GM19240 (cell line): Measurements from ENCODE around the gene DICER1.

Experiments used
- DNase-seq: peaks from one replicate; pipeline ENCODE4 v3.0.0; 2011; ENCODE audit warnings: low spot score; ENCODE audit not compliant: insufficient read length

Gene DICER1

DNA sequence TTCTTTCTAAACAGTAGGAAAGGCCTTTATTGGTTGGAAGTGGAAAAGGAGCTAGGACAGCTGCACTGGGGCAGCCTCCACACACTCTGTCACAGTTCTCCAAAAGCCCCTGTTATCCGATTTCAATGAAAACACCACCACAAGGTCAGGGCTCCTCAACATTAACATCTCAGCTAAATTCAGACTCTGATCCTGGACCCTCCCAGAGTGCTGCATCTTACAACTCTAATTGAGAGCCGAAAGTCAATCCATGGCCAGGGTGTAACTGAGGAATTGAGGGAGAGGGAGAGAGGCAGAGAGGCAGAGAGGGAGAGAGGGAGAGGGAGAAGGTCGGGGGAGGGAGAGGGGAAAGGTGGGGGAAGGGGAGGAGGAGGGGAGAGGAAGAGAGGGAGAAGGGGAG lies 32.1 kb downstream of the DICER1 start:
- DNase-seq: no peak

DNA sequence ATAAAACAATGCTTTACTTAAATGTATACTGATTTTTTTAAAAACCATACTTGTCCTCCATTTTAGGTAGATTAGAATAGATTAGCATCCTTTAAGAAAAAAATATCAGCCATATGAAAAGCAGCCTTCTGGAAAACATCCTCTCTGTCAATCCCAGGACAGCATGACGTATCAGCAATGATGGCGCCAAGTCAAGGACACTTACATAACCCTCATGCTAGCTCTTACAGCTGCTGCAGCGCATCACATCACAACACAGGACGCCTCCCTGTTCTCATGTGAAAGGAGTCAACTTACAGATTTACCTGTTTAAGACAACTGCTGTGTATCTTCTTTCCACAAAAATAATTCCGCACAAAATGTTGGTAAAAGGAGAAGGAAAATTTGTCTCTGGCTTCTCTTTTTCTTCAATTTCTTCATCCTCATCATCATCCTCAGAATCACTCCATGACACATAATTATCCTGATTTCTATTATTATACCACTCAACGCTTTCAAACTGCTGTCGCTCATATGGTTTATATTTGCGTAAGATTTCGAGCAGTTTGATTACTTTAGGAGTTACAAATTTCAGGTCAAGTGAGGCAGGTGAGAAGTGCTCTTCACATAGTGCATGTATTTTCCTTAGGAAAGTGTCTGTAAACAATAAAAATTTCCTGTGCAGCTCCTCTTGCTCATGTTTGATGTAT lies 33.3 kb downstream of the DICER1 start:
- no peak for DNase-seq

DNA sequence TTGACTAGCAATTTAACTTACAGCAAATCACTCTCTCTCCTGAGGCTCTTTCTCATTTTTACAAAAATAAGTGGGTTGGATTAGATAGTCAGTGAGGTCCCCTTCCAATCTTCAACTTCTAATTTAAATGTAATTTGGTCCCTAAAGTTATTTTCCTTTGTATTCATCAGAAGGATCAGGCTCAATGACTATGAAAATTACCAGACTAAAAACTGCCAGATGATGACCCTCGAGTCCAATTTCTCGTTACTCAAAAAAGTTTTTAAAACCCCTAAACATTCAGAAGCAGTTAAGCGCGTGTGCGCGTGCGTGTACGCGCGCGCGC lies 34.7 kb downstream of the DICER1 start:
- no peak for DNase-seq

DNA sequence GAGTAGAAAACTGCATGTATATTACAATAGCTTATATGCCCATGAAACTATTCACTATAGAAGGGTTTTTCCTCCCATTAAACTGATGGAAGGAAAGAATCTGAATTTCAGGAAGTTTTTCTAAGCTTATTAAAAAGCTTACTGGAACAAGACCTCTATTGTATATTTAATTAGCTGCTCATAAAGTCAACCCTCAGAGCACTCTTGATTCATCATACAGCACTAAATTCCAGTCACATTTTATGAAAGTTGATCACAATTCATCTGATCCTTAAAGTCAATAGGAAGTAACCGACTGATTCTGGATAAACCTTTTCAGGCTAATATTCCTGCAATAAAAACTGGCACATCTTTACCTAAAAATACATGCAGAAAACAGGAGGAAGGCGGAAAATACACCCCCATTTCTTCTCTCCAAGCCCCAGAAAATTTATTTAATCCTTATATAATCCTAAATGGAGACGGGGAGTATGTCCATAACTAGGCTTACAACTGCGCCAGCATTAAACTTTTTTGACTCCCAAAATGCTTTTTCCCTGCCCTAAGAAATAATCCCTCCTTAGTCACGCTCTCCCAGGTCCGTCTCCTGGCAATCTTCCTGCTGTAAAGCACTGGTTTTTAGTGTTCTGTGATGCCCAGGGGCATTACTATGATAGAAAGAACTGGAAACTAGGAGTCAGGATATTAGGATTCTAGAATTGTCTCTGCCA lies 35.3 kb downstream of the DICER1 start:
- DNase-seq: no peak

DNA sequence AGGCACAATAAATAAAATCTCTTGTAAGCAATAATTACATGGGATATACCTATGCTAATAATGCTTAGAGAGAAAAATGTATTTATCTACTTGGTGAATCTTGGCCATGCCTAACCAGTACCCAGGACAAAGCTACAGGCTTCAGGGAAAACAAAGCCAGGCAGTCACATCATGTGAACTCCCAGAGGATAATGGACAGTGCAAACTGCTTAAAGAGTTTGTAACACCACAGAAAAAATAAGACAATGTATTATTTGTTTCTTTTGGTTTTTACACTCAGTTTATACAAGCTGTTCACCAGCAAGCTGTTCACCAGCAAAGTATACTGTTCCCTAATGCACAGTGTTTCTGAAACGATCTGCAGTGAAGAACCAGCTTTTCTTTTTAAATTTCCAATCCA lies 38.0 kb downstream of the DICER1 start:
- no peak for DNase-seq

DNA sequence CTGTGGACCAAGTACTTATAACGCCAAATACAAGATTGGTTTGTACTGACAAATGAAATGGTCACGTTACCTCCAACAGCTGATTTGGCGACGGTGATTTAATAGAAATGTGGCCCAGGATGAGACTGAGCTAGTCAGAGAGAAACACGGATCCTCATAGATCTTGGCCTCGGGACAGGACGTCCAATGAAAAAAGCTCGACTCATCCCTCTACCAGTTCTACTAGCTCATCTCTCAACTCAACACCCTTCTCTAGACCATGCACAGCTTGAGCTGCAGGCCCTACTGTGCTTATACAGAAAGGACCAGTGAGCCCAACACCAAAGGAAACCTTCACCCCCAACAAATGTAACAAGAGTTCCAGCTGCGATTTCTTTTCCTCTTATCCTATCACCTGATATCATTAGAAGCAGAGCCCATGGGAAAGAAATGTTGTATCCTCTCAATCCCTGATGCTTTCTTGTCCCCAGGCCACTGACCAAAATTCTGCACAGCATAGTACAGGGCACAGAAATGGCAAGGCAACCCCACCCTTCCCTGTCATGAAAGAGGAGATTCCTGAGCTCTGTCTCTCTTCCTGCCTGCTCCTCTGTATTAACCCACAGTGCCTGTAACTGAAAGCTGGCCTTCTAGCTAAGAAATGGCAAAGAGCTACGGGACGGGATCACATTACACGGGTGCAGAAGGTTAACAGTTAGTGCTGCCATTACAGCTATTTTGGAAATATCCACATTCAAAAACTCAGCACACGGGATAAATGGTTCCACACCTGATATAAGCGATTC lies 39.2 kb downstream of the DICER1 start:
- DNase-seq: no peak

DNA sequence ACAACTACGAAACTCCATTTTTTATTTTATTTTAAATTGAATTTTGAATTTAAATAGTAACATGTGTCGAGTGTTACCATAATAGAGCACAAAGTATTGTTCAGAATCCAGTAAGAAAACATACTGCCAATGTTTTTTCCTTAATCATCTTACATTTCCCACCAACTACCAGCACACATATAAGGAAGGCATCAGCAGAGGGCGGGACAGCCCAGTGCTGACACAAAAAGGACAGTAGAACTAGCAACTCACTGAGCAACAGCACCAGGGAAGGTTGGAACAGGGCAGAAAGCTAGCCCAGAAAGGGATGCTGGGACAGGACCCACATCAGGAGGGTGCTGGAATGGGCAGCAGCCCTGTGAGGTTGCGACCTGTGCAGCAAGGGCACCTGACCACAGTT lies 43.9 kb downstream of the DICER1 start:
- no peak for DNase-seq

DNA sequence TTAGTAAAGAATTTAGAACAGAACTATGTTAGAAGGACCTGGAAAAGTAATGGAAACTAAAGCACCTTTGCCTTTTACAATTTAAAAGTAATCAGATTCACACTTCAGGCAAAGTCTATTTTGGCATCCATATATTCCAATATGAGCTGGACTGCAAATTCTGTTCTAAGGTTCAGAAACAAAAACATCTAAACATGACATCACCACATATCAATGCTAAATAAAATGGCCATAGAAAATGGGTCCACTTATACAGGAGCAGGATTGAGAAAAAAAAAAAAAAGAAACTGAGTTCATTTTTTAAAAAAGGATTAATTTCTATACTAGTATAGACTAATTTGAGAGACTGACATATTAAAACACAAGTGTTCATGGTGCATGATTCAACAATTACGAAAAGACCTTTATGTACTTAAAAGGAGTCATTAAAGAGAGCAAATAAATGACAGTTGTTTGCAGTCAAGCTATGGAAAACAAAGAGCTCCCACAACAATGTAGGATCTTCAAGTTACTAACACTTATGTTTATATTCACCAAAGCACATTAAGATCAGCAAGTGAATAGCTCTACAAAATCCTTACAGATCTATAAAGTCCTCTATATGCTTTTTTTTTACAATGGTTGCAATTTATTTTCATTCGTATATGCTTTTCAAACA lies 45.7 kb downstream of the DICER1 start:
- no peak for DNase-seq

DNA sequence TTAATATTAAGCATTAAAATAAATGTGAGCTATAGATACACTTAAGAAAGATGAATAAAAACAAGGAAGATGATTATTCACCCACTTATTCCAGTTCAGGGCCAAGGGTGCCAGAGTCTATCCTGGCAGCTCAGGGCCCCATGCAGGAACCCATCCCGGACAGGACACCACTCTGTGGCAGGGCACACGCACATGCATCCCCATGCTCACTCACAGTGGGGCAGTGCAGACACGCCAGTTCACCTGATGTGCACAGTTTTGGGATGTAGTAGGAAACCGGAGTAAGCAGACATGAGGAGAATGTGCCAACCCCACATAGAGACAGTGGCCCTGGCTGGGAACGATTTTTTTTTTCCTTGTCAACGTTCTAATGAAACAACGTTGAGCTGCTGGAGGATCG lies 47.2 kb downstream of the DICER1 start:
- no peak for DNase-seq

DNA sequence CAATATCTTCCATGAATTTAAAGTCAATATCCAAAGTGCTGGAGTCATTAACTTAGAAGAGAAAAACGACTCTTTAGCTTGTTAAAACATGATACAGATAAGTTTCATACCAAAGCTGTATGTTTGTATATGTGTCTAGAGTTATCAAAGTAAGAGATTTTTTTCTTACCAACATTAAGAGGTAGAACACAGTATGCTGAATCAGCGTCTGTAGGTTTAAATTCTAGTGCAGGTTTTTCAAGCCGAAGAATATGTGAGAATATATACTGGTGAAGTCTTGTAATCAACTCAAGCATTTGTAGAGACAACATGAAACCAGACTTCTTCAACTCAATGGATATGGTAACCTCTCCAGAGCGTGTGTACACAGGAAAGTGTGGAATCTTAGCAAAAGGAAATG lies 49.6 kb downstream of the DICER1 start:
- DNase-seq: no peak

DNA sequence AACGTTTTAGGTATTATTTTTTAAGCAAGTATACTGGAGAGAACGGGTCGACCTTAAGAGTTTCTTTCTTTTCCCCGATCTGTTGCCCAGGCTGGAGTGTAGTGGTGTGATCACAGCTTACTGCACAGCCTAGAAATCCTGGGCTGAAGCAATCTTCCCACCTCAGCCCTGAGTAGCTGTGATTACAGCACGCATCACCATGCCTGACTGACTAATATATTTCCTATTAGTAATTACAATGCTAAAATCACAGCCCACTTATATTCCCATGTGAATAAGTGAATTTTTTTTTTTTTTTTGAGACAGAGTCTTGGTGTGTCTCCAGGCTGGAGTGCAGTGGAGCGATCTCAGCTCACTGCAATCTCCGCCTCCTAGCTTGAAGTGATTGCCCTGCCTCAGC lies 50.4 kb downstream of the DICER1 start:
- DNase-seq: no peak

DNA sequence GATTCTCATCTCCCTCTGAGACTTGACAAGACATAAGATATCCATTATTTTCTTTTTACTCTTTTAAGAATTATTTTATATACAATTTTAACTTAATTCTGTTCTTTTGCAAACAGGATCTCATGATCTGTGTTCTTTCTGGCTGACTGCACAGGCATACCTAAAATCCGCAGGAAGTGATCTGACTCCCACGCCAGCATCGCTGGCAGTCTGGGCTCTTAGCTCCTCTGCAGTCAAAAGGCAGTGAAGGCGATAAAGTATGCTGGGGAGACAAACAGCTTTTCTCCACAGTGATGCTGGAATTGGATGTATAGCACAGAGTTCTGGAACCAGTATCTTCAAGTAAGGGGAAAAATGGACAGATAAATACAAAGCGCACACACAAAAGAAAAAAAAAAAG lies 52.4 kb downstream of the DICER1 start:
- no peak for DNase-seq

DNA sequence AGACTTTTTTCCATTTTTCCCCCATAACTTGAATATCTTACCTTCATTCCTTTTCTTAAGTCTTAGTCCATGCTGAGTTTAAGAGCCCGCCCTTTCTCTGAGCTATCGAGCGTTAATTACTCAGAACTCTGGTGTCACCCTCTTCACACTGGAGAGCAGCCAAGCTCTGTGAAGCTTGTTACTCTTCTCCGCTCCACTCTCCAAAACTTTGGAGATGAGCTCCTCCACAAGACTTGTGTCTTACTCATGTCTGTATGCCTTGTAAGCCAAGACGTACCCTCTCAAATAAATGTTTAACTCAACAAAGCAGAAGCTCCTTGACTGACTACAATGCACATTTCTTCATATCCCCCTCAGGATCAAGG lies 54.7 kb downstream of the DICER1 start:
- DNase-seq: no peak

DNA sequence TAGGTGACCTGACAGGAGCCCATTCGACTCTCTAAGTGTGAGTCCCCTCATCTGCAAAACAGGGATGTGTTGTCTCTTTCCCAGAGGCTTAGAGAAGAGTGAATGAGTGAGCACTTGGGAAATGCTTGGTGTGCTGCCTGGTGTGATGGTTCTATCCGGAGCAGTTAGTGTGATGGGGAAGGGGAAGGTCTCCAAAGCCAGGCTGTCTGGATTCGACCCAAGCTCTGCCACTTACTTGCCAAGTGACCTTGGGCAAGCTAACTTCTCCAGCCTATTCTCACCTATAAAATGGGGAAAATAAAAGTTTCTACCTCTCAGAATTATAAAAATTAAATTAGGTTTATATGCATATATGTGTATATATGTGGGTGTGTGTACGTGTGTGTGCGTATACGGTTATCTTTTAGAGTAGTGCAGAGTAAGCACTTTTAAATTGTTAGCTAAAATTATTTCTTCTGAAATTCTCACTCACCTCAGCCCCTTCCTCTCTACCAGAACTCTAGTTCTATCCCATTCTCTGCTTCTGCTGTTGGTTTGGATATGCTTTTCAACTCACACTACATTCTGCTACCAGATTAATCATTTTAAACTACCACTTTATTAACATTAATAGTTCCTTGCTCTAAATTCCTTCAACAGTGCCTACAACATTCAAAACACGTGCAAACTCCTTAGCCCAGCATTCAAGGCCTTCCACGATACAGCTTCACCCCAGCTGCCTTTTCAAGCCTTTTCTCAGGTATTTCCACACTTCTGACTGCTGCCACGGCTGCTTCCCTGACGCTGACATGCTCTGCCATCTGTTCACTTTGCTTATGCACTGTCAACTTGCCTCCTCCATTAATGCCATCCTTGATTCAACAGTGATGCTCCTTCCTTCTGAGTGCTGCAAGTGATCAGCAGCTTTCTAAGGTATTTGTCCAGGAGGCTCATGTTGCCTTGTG lies 55.3 kb downstream of the DICER1 start:
- DNase-seq: no peak

DNA sequence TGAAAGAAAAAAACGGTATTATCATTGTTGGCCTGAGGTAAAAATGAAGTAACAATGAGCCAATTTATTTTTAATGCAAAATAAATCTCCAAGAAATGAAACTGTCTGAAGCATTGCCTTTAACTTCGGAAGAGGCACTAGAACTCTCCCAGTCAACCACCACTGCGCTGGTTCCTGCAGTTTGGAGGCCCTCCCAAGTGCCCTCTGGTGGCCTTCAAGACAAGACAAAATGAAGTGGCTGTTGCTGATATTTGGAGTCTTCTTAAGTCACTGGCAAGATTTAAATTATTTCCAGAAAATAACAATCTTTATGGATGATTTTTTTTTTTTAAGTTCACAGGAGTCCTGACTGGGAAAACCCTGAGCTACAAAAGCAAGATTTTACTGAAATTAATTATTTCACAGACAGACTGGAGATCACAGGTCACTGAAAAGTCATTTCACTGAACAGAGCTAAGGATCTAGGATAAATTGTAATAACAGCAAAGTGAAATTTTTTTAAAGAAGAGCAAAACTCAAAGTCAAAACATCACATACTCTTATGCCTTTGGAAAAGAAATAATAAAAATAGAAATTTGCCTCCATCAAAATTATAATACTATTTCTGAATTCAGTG lies 58.2 kb downstream of the DICER1 start:
- DNase-seq: no peak

DNA sequence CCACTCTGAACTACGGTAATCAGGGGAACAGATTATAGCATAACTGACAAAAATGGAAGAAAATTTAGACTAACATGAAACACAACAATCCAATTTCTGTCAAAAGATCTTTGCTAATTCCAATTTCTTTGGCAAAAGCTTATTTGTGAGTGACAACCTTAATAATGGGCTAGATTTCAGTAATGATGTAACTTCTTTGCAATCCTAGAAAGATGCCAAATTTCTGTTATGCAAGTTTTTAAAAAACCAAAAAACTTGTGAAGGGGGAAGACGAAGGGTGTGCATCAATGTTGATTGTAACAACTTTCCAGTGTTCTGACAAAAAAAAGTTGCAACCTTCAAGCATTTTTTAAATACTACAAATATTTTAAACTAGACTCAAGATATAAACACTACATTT lies 59.9 kb downstream of the DICER1 start:
- no peak for DNase-seq

DNA sequence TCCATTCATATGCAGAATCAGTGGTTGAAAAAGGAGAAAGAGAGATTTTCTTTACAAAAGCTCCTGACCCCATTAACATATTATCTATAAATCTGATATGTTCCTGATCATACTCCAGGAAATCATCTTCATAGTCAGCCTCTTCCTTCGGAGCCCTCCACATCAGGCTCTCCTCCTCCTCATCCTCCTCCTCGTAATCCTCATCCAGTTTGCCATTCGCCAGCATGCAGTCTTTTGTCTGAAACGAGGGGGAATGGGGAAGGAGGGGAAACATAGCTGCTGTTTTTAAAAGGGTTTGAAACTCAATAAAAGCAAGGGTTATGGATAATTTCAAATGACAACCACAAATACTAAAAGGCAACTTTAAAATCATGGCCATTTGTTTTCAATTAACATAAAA lies 60.9 kb downstream of the DICER1 start:
- DNase-seq: no peak

DNA sequence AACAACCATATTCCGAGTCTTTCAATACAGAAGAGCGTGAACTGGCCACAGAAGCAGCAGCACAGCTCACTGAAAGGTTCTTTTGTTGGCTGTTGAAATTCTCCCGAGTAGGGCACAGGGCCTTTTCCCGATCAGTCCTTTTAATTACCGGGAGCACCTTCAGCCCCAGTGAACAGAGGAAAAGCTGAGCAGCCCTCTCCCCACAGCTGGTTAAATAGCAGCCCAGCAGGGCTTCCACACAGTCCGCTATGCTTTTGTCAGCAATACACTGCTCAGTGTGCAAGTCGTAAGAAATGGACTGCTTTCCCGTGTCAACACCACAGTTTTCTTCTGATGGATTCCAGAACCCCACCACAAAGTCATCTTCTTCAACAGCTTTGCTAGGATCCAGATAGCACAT lies 61.3 kb downstream of the DICER1 start:
- no peak for DNase-seq

DNA sequence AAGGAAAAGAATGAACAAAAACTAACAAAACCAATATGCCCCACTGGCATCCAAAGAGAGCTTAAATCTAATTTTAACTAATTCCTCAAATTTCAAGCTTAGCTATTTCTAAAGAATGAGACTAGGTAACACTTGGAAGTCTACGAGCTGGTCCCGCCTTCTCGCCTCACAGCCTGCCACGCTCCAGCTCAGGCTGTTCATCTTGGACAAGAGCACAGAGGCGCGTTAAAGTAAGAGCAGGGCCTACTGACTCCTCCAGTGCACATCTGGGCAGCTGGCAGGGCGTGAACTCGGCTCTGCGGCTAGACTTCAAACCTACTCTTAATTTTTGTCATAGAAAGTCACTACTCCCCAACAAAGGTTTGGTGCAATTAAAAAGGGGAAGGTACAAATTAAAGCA lies 64.6 kb downstream of the DICER1 start:
- no peak for DNase-seq

DNA sequence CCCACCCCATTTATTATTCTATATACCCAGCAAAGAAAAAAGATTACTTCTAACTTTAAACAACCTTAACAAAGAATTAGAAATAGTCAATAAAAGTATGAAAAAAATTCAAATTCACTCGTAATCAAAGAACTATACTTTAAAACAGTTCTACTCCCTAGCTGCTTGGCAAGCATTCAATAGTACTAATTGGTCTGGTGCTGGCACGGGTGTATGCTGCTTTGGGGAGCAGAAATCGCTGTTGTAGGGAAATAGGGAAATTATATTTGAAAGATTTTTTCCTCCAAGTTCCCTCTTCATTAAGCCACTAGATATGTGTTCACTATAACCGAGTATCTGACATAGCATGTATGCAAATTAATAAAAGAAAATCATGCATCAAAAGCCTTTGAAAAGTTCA lies 65.7 kb downstream of the DICER1 start:
- no peak for DNase-seq

DNA sequence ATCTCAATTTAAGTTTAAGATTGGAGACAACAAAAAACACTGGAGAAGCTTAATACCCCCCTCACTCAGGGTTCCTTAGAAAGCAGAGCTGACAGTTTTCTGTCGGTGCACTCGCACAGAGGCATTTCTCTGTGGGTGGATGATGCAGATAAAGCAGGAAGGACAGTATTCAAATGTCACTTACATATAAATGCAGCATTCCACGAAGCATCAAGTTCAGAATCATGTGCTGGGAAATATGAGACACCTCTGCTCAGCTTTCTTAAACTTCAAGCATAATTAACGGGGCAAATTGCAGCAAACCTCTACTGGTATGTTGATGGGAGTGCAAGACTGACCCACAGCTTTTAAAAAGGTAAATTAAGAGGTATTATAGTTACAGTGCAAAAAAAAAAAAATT lies 68.7 kb downstream of the DICER1 start:
- DNase-seq: no peak
